H9 (cell line): ENCODE measurements around the gene OTOF. TPM values are rescaled to one million over a fixed set of nuclear protein-coding genes. Genes with fewer than 3 reads are reported as not detected.

Source experiments
- DNase-seq: peaks from one replicate; pipeline ENCODE4 v3.0.0-alpha.2; 2017
- H2AFZ ChIP-seq: one replicate; pipeline ENCODE4 v1.6.1; 2013; ENCODE audit warnings: mild to moderate bottlenecking, low read length, control low read depth, moderate library complexity
- H2AK5ac ChIP-seq: 2 replicates; pipeline ENCODE4 v1.6.1; 2013; ENCODE audit warnings: low read length, control low read depth, mixed read lengths; ENCODE audit not compliant: insufficient read length
- H2BK120ac ChIP-seq: one replicate; pipeline ENCODE4 v1.6.1; 2013; ENCODE audit warnings: low read depth, mild to moderate bottlenecking, low read length, control low read depth, inconsistent platforms; ENCODE audit not compliant: poor library complexity, severe bottlenecking
- H2BK12ac ChIP-seq: 2 replicates; pipeline ENCODE4 v1.6.1; 2013; ENCODE audit warnings: low read length, control low read depth, mixed read lengths, low read depth; ENCODE audit not compliant: insufficient read length
- H2BK15ac ChIP-seq: 2 replicates; pipeline ENCODE4 v1.6.1; 2013; ENCODE audit warnings: low read depth, low read length, control low read depth
- H2BK20ac ChIP-seq: one replicate; pipeline ENCODE4 v1.6.1; 2013; ENCODE audit warnings: low read depth, mild to moderate bottlenecking, low read length, control low read depth, inconsistent platforms; ENCODE audit not compliant: poor library complexity, severe bottlenecking
- H2BK5ac ChIP-seq: 2 replicates; pipeline ENCODE4 v1.6.1; 2013; ENCODE audit warnings: low read length, control low read depth, mixed read lengths; ENCODE audit not compliant: insufficient read length
- H3K14ac ChIP-seq: 2 replicates; pipeline ENCODE4 v1.6.1; 2013; ENCODE audit warnings: low read length, control low read depth; ENCODE audit not compliant: insufficient read depth
- H3K18ac ChIP-seq: 2 replicates; pipeline ENCODE4 v1.6.1; 2013; ENCODE audit warnings: low read depth, mild to moderate bottlenecking, mixed read lengths, low read length, control low read depth; ENCODE audit not compliant: insufficient read length
- H3K23ac ChIP-seq: 2 replicates; pipeline ENCODE4 v1.6.1; 2013; ENCODE audit warnings: low read length, control low read depth, mixed read lengths, low read depth; ENCODE audit not compliant: insufficient read length
- H3K23me2 ChIP-seq: 2 replicates; pipeline ENCODE4 v1.6.1; 2013; ENCODE audit warnings: low read depth, mild to moderate bottlenecking, mixed read lengths, low read length, control low read depth; ENCODE audit not compliant: insufficient read length, poor library complexity, severe bottlenecking
- H3K27ac ChIP-seq: 2 replicates; pipeline ENCODE4 v1.5.1; 2013; ENCODE audit warnings: low read length, control low read depth, mixed read lengths, low read depth; ENCODE audit not compliant: insufficient read length
- H3K27me3 ChIP-seq: 2 replicates; pipeline ENCODE4 v1.6.1; 2013; ENCODE audit warnings: low read length, control low read depth, inconsistent platforms; ENCODE audit not compliant: insufficient read depth
- H3K4ac ChIP-seq: 2 replicates; pipeline ENCODE4 v1.6.1; 2013; ENCODE audit warnings: low read depth, mild to moderate bottlenecking, control low read depth, inconsistent platforms, low read length, moderate library complexity
- H3K4me1 ChIP-seq: 2 replicates; pipeline ENCODE4 v1.6.1; 2013; ENCODE audit warnings: low read length, control low read depth, inconsistent platforms; ENCODE audit not compliant: insufficient read depth
- H3K4me2 ChIP-seq: 2 replicates; pipeline ENCODE4 v1.6.1; 2013; ENCODE audit warnings: low read length, control low read depth, mixed read lengths; ENCODE audit not compliant: insufficient read length, insufficient read depth
- H3K56ac ChIP-seq: 2 replicates; pipeline ENCODE4 v1.6.1; 2013; ENCODE audit warnings: low read depth, mild to moderate bottlenecking, mixed read lengths, low read length, control low read depth; ENCODE audit not compliant: insufficient read length
- H3K79me1 ChIP-seq: 2 replicates; pipeline ENCODE4 v1.6.1; 2013; ENCODE audit warnings: low read depth, mild to moderate bottlenecking, moderate library complexity, low read length, control low read depth, inconsistent platforms; ENCODE audit not compliant: insufficient read depth, poor library complexity, severe bottlenecking
- H3K79me2 ChIP-seq: 2 replicates; pipeline ENCODE4 v1.6.1; 2013; ENCODE audit warnings: low read length, control low read depth, inconsistent platforms; ENCODE audit not compliant: insufficient read depth
- H3K9ac ChIP-seq: 2 replicates; pipeline ENCODE4 v1.6.1; 2013; ENCODE audit warnings: low read length, control low read depth, mixed read lengths; ENCODE audit not compliant: insufficient read length; ENCODE audit errors: extremely low read depth
- H3K9me3 ChIP-seq: one replicate; pipeline ENCODE4 v1.6.1; 2013; ENCODE audit warnings: low read depth, low read length, inconsistent platforms; ENCODE audit not compliant: control insufficient read depth
- H3T11ph ChIP-seq: one replicate; pipeline ENCODE4 v1.6.1; 2013; ENCODE audit warnings: mild to moderate bottlenecking, low read length, control low read depth, inconsistent platforms
- H4K20me1 ChIP-seq: one replicate; pipeline ENCODE4 v1.6.1; 2013; ENCODE audit not compliant: control insufficient read depth, insufficient read length, insufficient read depth
- H4K5ac ChIP-seq: 2 replicates; pipeline ENCODE4 v1.6.1; 2013; ENCODE audit warnings: low read depth, mild to moderate bottlenecking, mixed read lengths, low read length, control low read depth; ENCODE audit not compliant: insufficient read length
- H4K8ac ChIP-seq: replicated peaks from 2 replicates; pipeline ENCODE4 v1.6.1; 2013; ENCODE audit warnings: low read length, control low read depth, mixed read lengths, low read depth; ENCODE audit not compliant: insufficient read length
- H4K91ac ChIP-seq: 2 replicates; pipeline ENCODE4 v1.6.1; 2013; ENCODE audit warnings: low read depth, mild to moderate bottlenecking, moderate library complexity, mixed read lengths, low read length, control low read depth; ENCODE audit not compliant: insufficient read length
- H3K27ac Mint-ChIP-seq, 3 experiments: 2 replicates in 2 of 3; 3 replicates in 1 of 3; pipeline ENCODE4 v1.8.0; 2020 to 2021; ENCODE audit warnings: mixed read lengths in 3 of 3, mild to moderate bottlenecking in 1 of 3, moderate library complexity in 1 of 3
- H3K27me3 Mint-ChIP-seq: 2 replicates; pipeline ENCODE4 v1.8.0; 2021; ENCODE audit warnings: low read depth, mild to moderate bottlenecking, moderate library complexity, mixed read lengths
- H3K36me3 Mint-ChIP-seq, 3 experiments: 2 replicates in 2 of 3; 3 replicates in 1 of 3; pipeline ENCODE4 v1.8.0; 2020 to 2021; ENCODE audit warnings: low read depth in 3 of 3, mixed read lengths in 3 of 3; ENCODE audit not compliant: insufficient read depth in 1 of 3
- H3K4me1 Mint-ChIP-seq, 2 experiments: 2 replicates each; pipeline ENCODE4 v1.8.0; 2020; ENCODE audit warnings: mixed read lengths in 2 of 2
- H3K4me3 Mint-ChIP-seq, 2 experiments: 2 replicates in 1 of 2; 3 replicates in 1 of 2; pipeline ENCODE4 v1.8.0; 2020 to 2021; ENCODE audit warnings: mild to moderate bottlenecking in 2 of 2, mixed read lengths in 2 of 2, moderate library complexity in 1 of 2
- H3K9me3 Mint-ChIP-seq, 2 experiments: 2 replicates in 1 of 2; 3 replicates in 1 of 2; pipeline ENCODE4 v1.8.0; 2020; ENCODE audit warnings: mild to moderate bottlenecking in 2 of 2, mixed read lengths in 2 of 2, moderate library complexity in 1 of 2
- WGBS: extraction: QIAGEN DNeasy Blood & Tissue Kit; methylation state at CpG from one replicate; pipeline ENCODE4 v1.1.7; 2013; ENCODE audit warnings: missing lambda C conversion rate, low lambda C conversion rate, mixed read lengths; ENCODE audit not compliant: insufficient read length; ENCODE audit errors: extremely low coverage; 5-methylcytosine and 5-hydroxymethylcytosine counted together
- total RNA-seq: library from RNA; stranded (reverse); gene quantifications from 2 replicates; pipeline ENCODE4 v1.2.1, GENCODE V29; 2021
- TF ChIP-seq, protein P1 (sequence below): fragments of 200-600 bp; sonication (generic); conservative IDR thresholded peaks from 3 replicates; pipeline ENCODE4 v1.8.0; 2021; ENCODE audit warnings: antibody characterized with exemption, mild to moderate bottlenecking

The OTOF gene
- total RNA-seq, 1 experiment from 2014 or later: 0.35 TPM

GRCh38 chr2:26509141-26509540 lies 31.2 kb upstream of the OTOF start:
- no CpG with 5 or more reads among the region's 6 CpGs for WGBS
- Histone ChIP-seq H3K79me1 (no peaks in the 10 kb centered on the region), H3K4ac (no peak overlapping the region), H2BK15ac (no peak overlapping the region), H2AFZ (no peak overlapping the region), H4K20me1 (no peaks in the 10 kb centered on the region), H3K18ac (no peak overlapping the region), H3K9me3 (no peaks in the 10 kb centered on the region), H4K8ac (no peak overlapping the region), H2AK5ac (no peak overlapping the region), H3K23ac (no peak overlapping the region), H3K27me3 (no peaks in the 10 kb centered on the region; the same call in 1 of the 2 replicates), H3K23me2 (no peaks in the 10 kb centered on the region), H3K4me1 (0 out of 2 replicates have a peak, but pooled peaks cover 3% of the 10 kb centered on the region), H2BK12ac (no peak overlapping the region), H2BK120ac (no peak overlapping the region), H3K27ac (no peak overlapping the region), H2BK20ac (no peak overlapping the region), H4K91ac (no peak overlapping the region), H3K79me2 (no peaks in the 10 kb centered on the region), H3T11ph (no peak overlapping the region), H4K5ac (no peak overlapping the region), H3K14ac (no peak overlapping the region), H3K9ac (no peak overlapping the region), H3K4me2 (no peak overlapping the region), H2BK5ac (no peak overlapping the region), H3K56ac (no peak overlapping the region)
- Mint-ChIP-seq H3K27ac (no peak overlapping the region), H3K9me3 (no peaks in the 10 kb centered on the region), H3K27me3 (peaks cover 18% of the 10 kb centered on the region), H3K36me3 (no peaks in the 10 kb centered on the region), H3K4me3 (no peak overlapping the region), H3K4me1 (peaks cover 12 to 15% of the 10 kb centered on the region in 2 experiments)
- DNase-seq: no peak
- TF ChIP-seq, protein P1, sequence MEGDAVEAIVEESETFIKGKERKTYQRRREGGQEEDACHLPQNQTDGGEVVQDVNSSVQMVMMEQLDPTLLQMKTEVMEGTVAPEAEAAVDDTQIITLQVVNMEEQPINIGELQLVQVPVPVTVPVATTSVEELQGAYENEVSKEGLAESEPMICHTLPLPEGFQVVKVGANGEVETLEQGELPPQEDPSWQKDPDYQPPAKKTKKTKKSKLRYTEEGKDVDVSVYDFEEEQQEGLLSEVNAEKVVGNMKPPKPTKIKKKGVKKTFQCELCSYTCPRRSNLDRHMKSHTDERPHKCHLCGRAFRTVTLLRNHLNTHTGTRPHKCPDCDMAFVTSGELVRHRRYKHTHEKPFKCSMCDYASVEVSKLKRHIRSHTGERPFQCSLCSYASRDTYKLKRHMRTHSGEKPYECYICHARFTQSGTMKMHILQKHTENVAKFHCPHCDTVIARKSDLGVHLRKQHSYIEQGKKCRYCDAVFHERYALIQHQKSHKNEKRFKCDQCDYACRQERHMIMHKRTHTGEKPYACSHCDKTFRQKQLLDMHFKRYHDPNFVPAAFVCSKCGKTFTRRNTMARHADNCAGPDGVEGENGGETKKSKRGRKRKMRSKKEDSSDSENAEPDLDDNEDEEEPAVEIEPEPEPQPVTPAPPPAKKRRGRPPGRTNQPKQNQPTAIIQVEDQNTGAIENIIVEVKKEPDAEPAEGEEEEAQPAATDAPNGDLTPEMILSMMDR: no peak
